ENCODE measurements around the gene NCBP3.

Gene NCBP3

GRCh38 chr17:3810019-3810418 lies 36.0 kb downstream of the NCBP3 start:
- H3K4me1 ChIP-seq (ENCODE audit: control insufficient read depth, insufficient read depth, low read length): no peaks in the 10 kb centered on the region
- H3K27me3 ChIP-seq (ENCODE audit: control insufficient read depth, insufficient read depth, low read length): no peaks in the 10 kb centered on the region
- no peak overlapping the region for H3K27ac ChIP-seq (ENCODE audit: low read depth, low read length)
- no peak overlapping the region for H3K4me3 ChIP-seq (ENCODE audit: low read depth, low read length)
- peaks cover 85% of the 10 kb centered on the region for H3K36me3 ChIP-seq (ENCODE audit: control insufficient read depth, insufficient read depth, low read length)
- no peaks in the 10 kb centered on the region for H3K9me3 ChIP-seq (ENCODE audit: control insufficient read depth, insufficient read depth, low read length)
- no peak overlapping the region for H3K9ac ChIP-seq (ENCODE audit: low read depth, low read length)

DNA sequence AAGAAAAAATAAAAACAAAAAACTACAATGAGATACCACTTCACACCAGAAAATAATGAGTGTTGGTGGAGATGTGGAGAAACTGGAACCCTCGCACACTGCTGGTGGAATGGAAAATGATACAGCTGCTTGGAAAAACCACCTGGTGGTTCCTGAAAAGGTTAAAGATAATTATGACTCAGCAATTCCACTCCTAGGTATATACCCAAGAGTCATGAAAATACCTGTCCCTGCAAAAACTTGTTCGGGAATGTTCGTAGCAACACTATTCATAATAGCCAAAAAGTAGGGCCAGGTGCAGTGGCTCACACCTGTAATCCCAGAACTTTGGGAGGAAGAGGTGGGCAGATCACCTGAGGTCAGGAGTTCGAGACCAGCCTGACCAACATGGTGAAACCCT lies 36.9 kb downstream of the NCBP3 start:
- H3K9ac ChIP-seq (ENCODE audit: low read depth, low read length): no peak overlapping the region
- H3K9me3 ChIP-seq (ENCODE audit: control insufficient read depth, insufficient read depth, low read length): no peaks in the 10 kb centered on the region
- H3K27ac ChIP-seq (ENCODE audit: low read depth, low read length): no peak overlapping the region
- H3K4me3 ChIP-seq (ENCODE audit: low read depth, low read length): no peak overlapping the region
- H3K36me3 ChIP-seq (ENCODE audit: control insufficient read depth, insufficient read depth, low read length): peaks cover 76% of the 10 kb centered on the region
- H3K27me3 ChIP-seq (ENCODE audit: control insufficient read depth, insufficient read depth, low read length): no peaks in the 10 kb centered on the region
- H3K4me1 ChIP-seq (ENCODE audit: control insufficient read depth, insufficient read depth, low read length): no peaks in the 10 kb centered on the region

- H3K9ac ChIP-seq (ENCODE audit: low read depth, low read length): no peak overlapping the region
- H3K4me3 ChIP-seq (ENCODE audit: low read depth, low read length): no peak overlapping the region
- no peaks in the 10 kb centered on the region for H3K4me1 ChIP-seq (ENCODE audit: control insufficient read depth, insufficient read depth, low read length)
- peaks cover 72% of the 10 kb centered on the region for H3K36me3 ChIP-seq (ENCODE audit: control insufficient read depth, insufficient read depth, low read length)
- no peaks in the 10 kb centered on the region for H3K9me3 ChIP-seq (ENCODE audit: control insufficient read depth, insufficient read depth, low read length)
- H3K27me3 ChIP-seq (ENCODE audit: control insufficient read depth, insufficient read depth, low read length): no peaks in the 10 kb centered on the region
- H3K27ac ChIP-seq (ENCODE audit: low read depth, low read length): no peak overlapping the region
Measured at GRCh38 chr17:3808701-3809100, 37.3 kb downstream of the NCBP3 start.

DNA sequence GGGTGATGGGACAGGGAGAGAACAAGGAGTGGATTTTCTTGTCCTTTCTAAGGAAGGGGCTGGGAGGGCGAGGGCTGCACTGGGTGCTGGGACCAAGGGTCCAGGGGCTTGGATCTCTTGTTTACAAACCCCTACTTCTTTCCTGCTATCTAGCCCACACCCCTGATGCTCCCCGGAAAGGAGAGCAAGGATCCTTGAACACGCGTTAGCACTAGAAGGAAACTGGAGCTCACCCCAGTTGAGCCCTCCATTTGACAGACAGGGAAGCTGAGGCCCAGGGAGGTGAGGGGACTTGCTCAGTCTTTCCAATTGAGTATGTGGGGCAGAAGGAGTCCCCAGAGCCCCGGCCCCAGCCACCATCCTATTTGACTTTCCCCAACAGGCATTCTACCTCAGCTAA lies 40.5 kb downstream of the NCBP3 start:
- Histone ChIP-seq H3K4me1 (ENCODE audit: control insufficient read depth, insufficient read depth, low read length) (no peaks in the 10 kb centered on the region), H3K27ac (ENCODE audit: low read depth, low read length) (no peak overlapping the region), H3K9me3 (ENCODE audit: control insufficient read depth, insufficient read depth, low read length) (no peaks in the 10 kb centered on the region), H3K27me3 (ENCODE audit: control insufficient read depth, insufficient read depth, low read length) (no peaks in the 10 kb centered on the region), H3K4me3 (ENCODE audit: low read depth, low read length) (no peak overlapping the region), H3K36me3 (ENCODE audit: control insufficient read depth, insufficient read depth, low read length) (peaks cover 48% of the 10 kb centered on the region), H3K9ac (ENCODE audit: low read depth, low read length) (no peak overlapping the region)

DNA sequence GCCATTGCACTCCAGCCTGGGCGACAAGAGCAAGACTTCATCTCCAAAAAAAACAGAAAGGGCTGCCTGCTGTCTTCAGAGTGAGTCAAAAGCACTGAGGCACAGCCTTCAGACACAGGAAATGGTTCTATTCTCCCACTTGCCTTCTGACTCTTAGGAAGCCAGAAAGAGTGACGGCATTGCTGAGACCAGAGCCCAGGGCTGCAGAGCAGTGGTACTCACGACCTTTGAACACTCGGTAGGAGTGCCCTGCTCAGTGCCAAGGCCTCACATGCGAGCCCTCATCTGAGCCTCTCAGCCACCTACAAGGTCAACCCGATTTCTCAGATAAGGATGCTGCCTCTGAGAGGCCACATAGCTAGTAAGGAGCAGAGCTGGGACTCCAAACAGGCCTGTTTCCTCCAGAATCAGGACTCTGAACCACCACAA lies 41.5 kb downstream of the NCBP3 start:
- H3K9ac ChIP-seq (ENCODE audit: low read depth, low read length): no peak overlapping the region
- no peaks in the 10 kb centered on the region for H3K9me3 ChIP-seq (ENCODE audit: control insufficient read depth, insufficient read depth, low read length)
- H3K4me1 ChIP-seq (ENCODE audit: control insufficient read depth, insufficient read depth, low read length): no peaks in the 10 kb centered on the region
- no peak overlapping the region for H3K4me3 ChIP-seq (ENCODE audit: low read depth, low read length)
- H3K27ac ChIP-seq (ENCODE audit: low read depth, low read length): no peak overlapping the region
- H3K36me3 ChIP-seq (ENCODE audit: control insufficient read depth, insufficient read depth, low read length): peaks cover 38% of the 10 kb centered on the region
- no peaks in the 10 kb centered on the region for H3K27me3 ChIP-seq (ENCODE audit: control insufficient read depth, insufficient read depth, low read length)

DNA sequence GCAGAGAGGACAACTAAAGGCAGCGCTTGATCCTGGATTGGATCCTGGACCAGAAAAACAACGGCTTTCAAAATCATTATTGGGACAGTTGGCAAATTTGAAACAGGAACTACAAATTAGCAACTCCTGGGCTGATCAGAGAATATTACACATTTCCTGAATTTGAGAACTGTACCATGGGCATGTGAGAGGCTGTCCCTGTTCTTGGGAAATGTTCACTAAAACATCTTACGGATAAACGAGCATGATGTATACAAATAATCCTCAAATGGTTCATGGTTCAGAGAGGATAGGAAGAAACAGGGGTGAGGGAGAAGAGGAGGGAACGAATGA lies 42.8 kb downstream of the NCBP3 start:
- no peak overlapping the region for H3K9ac ChIP-seq (ENCODE audit: low read depth, low read length)
- H3K4me1 ChIP-seq (ENCODE audit: control insufficient read depth, insufficient read depth, low read length): no peaks in the 10 kb centered on the region
- no peak overlapping the region for H3K4me3 ChIP-seq (ENCODE audit: low read depth, low read length)
- H3K36me3 ChIP-seq (ENCODE audit: control insufficient read depth, insufficient read depth, low read length): peaks cover 28% of the 10 kb centered on the region
- H3K27me3 ChIP-seq (ENCODE audit: control insufficient read depth, insufficient read depth, low read length): no peaks in the 10 kb centered on the region
- H3K9me3 ChIP-seq (ENCODE audit: control insufficient read depth, insufficient read depth, low read length): no peaks in the 10 kb centered on the region
- no peak overlapping the region for H3K27ac ChIP-seq (ENCODE audit: low read depth, low read length)

DNA sequence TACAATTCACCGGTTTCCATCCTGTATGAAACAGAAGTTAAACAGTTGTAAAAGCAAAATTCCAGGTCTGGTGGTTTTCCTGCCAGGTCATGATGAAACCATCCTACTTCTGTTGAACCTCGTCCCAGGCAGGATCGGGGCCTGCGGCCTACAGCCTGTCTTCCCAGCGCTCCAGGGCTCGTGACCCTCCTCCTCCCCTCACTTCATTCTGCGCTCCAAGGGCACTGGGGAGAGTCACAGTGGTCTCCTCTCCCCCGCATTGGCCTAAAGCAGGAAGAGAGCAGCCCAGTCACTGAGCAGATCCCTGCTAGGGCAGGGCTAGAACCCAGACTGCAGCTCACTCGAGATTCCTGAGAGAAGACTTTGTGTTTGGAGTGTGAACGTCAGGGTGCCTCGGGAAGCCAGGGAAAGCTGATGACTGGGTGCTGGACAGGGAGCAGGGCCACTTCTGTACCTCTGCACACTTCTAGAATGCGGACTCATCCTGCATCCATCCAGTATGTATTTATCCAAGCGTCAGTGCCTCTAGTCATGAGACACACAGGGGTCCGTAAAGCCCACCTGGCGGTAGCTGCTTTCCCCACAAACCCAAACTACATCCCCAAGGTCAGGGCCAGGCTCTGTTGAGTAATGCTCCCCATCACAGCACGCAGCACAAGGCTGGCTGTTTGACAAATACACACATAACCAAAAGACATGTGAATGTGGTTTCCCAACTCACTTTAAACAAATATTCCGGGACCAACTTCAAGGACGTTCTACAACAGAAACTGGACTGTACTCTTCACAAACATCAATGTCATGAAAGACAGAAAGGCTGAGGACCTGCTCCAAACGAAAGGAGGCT lies 43.4 kb downstream of the NCBP3 start:
- Histone ChIP-seq H3K9ac (ENCODE audit: low read depth, low read length) (no peak overlapping the region), H3K27ac (ENCODE audit: low read depth, low read length) (no peak overlapping the region), H3K36me3 (ENCODE audit: control insufficient read depth, insufficient read depth, low read length) (peaks cover 22% of the 10 kb centered on the region), H3K27me3 (ENCODE audit: control insufficient read depth, insufficient read depth, low read length) (no peaks in the 10 kb centered on the region), H3K4me3 (ENCODE audit: low read depth, low read length) (no peak overlapping the region), H3K9me3 (ENCODE audit: control insufficient read depth, insufficient read depth, low read length) (no peaks in the 10 kb centered on the region), H3K4me1 (ENCODE audit: control insufficient read depth, insufficient read depth, low read length) (no peaks in the 10 kb centered on the region)

DNA sequence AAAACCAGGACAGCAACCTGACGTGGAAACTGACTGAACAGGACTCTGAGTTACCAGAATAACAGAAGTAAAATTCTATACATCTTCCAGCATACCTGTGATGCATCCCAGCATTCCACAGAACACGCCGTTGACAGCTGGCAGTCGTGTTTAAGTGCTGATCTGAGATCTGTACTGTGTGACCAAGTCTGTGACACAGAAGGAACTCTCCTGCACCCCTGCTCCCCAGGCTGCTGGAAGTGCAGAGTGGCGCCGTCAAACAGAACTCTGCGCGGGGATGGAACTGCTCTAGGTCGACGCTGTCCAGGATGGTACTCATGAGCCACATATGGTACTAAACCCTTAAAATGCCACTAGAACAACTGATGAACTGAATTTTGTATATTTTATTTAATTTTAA lies 44.3 kb downstream of the NCBP3 start:
- H3K27ac ChIP-seq (ENCODE audit: low read depth, low read length): no peak overlapping the region
- no peak overlapping the region for H3K9ac ChIP-seq (ENCODE audit: low read depth, low read length)
- peaks cover 13% of the 10 kb centered on the region for H3K36me3 ChIP-seq (ENCODE audit: control insufficient read depth, insufficient read depth, low read length)
- no peaks in the 10 kb centered on the region for H3K27me3 ChIP-seq (ENCODE audit: control insufficient read depth, insufficient read depth, low read length)
- no peaks in the 10 kb centered on the region for H3K4me1 ChIP-seq (ENCODE audit: control insufficient read depth, insufficient read depth, low read length)
- H3K4me3 ChIP-seq (ENCODE audit: low read depth, low read length): no peak overlapping the region
- no peaks in the 10 kb centered on the region for H3K9me3 ChIP-seq (ENCODE audit: control insufficient read depth, insufficient read depth, low read length)

DNA sequence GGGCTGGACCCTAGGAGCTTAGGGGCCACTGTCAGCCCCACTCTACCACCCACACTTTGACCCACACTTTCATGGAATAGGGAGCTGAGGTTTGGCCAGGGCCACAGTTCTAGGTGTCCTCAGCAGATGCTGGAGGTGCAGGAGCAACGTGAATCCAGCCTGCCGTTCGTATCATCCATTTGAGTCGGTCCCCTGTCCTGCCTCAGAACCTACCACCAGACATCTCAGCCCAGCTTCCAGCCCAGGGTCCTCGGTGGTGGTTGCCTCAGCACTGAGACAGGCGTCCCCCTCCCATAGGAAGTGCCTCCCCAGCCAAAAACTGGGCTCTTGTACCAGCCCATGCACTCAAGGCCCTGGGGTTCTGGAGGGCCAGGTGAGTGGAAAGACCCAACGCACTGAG lies 44.7 kb downstream of the NCBP3 start:
- Histone ChIP-seq H3K9me3 (ENCODE audit: control insufficient read depth, insufficient read depth, low read length) (no peaks in the 10 kb centered on the region), H3K4me1 (ENCODE audit: control insufficient read depth, insufficient read depth, low read length) (no peaks in the 10 kb centered on the region), H3K27me3 (ENCODE audit: control insufficient read depth, insufficient read depth, low read length) (no peaks in the 10 kb centered on the region), H3K27ac (ENCODE audit: low read depth, low read length) (no peak overlapping the region), H3K9ac (ENCODE audit: low read depth, low read length) (no peak overlapping the region), H3K36me3 (ENCODE audit: control insufficient read depth, insufficient read depth, low read length) (peaks cover 9% of the 10 kb centered on the region; the same call in 1 of the 2 replicates), H3K4me3 (ENCODE audit: low read depth, low read length) (no peak overlapping the region)

- Histone ChIP-seq H3K4me3 (ENCODE audit: low read depth, low read length) (no peak within 1 kb of the TSS), H3K9ac (ENCODE audit: low read depth, low read length) (no peak within 1 kb of the TSS), H3K9me3 (ENCODE audit: control insufficient read depth, insufficient read depth, low read length) (no peaks in the 10 kb centered on the region), H3K36me3 (ENCODE audit: control insufficient read depth, insufficient read depth, low read length) (peaks cover 7% of the 10 kb centered on the region; the same call in 1 of the 2 replicates), H3K27me3 (ENCODE audit: control insufficient read depth, insufficient read depth, low read length) (no peaks in the 10 kb centered on the region), H3K27ac (ENCODE audit: low read depth, low read length) (no peak within 1 kb of the TSS), H3K4me1 (ENCODE audit: control insufficient read depth, insufficient read depth, low read length) (no peaks in the 10 kb centered on the region)
Measured at GRCh38 chr17:3800362-3801271, 45.4 kb downstream of the NCBP3 start, which contains the start of gene ITGAE. Gene ITGAE, minus strand, starts transcription at chr17:3801188. Its CDS starts 44 bp downstream, at chr17:3801144.

Measured in HUES48 (cell line).